ENCODE data around the gene GMEB2.
A peak's percentile ranks its signal among the peaks of the same experiment; 100 is the strongest.
"Not testable (repeated sequence)": the region's sequence is repeated elsewhere in the genome, so short reads cannot be mapped to it uniquely, and the experiment has no call there.

The GMEB2 gene

GRCh38 chr20:63657260-63657936 lies 30.5 kb upstream of the GMEB2 start:
- peak; percentile 24 for DNase-seq (ENCODE audit: low spot score)

GRCh38 chr20:63656451-63656850 lies 29.6 kb upstream of the GMEB2 start:
- DNase-seq (ENCODE audit: low spot score) = no peak

- DNase-seq (ENCODE audit: low spot score) = no peak
These were observed 28.3 kb upstream of the GMEB2 start for GRCh38 chr20:63655249-63655648.

- no peak for DNase-seq (ENCODE audit: low spot score)
These were observed 27.2 kb upstream of the GMEB2 start for GRCh38 chr20:63653974-63654668.

DNA sequence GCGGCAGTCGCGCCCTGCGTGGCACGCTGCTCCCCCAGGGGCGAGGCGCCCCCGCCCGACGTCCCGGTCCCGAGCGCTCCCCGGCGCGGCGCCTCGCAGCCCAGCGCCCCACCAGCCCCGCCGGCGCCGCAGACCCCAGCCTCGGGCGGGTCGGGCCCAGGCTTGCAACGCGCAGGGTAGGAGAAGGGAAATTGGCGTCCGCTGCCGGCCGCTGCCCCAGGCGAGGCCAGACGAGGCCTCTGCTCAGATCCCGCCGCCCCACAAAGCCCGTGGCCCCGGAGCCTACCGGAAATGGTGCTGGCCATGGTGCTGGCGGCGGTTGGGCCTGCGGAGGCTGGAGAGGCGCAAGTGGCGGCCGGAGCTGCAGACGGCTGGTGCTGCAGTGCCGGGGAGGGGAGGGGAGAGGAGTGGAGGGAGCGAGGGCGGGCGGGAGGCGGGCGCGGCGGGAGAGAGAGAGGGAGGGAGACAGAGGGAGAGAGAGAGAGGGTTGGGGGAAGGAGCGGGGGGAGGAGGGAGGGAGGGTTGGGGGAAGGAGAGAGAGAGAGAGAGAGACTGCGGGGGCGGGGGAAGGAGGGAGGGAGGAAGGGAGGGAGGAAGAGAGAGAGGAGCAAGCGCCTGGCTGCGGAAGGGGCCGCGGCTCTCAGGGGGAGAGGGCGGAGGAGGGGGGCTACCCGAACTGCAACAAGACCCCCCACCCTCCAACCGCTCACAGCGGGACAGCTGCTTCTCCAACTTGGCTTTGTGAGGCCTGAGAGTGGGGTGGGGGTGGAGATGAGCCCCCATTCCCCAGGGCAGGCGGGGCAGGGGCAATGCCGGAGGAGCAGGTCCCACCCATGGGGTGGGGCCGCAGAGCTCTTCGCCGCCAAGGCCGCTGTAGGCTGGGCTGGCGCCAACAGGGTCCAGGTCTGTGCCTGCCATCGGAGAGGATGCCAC lies 26.4 kb upstream of the GMEB2 start, which contains the start of gene STMN3:
TSS of gene STMN3 (minus strand) at position 384 of the 933 bp plus-strand sequence. CDS start at position 305, 79 bp downstream.
- DNase-seq (ENCODE audit: low spot score) = peak; percentile 84

DNA sequence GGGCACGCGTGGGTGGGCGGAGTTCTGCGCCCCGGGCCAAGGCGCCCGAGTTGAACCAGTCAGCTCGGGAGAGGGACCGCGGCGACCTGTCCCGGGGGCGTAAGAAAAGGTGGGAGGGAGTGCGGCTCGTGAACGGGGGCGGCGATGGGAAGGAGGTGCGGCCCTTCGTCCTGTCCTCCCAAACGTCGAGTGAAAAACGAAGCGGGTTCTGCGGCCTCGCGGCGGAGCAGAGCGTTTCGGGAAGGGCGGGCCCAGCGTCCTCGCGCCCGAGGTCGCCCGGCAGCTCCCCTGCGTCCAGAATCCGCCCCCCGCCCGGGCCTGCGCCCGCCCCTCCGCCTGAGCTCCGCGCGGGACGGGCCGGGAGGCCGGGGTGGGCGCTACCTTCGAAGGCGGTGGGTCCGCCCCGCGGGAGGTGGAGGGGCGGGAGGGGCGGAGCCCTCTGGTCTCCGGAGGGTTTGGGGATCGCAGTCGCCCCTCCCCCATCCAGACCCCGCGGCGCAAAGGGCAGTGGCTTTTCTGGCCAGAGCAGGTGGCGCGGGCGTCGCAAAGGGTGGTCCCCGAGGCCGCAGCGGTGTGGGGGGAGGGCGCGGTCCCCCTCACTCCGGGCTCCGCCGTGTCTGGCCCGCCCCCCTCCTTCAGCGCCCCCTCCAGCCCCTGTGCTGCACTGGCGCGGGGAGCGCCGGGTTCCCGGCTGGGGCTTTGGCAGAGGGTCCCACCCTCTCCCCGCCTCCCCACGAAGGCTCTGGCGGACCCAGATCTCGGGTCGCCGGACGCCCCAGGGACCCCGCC lies 25.5 kb upstream of the GMEB2 start:
- no peak for DNase-seq (ENCODE audit: low spot score)

- DNase-seq (ENCODE audit: low spot score) = no peak
These were observed 25.0 kb upstream of the GMEB2 start for GRCh38 chr20:63651942-63652191.

DNA sequence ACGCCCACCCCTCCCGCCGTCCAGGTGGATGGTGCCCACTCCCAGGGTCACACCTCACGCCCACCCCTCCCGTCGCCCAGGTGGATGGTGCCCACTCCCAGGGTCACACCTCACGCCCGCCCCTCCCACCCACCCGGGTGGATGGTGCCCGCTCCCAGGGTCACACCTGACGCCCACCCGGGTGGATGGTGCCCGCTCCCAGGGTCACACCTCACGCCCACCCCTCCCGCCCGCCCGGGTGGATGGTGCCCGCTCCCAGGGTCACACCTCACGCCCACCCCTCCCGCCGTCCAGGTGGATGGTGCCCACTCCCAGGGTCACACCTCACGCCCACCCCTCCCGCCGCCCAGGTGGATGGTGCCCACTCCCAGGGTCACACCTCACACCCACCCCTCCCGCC lies 23.6 kb upstream of the GMEB2 start:
- not testable (repeated sequence) for DNase-seq (ENCODE audit: low spot score)

DNA sequence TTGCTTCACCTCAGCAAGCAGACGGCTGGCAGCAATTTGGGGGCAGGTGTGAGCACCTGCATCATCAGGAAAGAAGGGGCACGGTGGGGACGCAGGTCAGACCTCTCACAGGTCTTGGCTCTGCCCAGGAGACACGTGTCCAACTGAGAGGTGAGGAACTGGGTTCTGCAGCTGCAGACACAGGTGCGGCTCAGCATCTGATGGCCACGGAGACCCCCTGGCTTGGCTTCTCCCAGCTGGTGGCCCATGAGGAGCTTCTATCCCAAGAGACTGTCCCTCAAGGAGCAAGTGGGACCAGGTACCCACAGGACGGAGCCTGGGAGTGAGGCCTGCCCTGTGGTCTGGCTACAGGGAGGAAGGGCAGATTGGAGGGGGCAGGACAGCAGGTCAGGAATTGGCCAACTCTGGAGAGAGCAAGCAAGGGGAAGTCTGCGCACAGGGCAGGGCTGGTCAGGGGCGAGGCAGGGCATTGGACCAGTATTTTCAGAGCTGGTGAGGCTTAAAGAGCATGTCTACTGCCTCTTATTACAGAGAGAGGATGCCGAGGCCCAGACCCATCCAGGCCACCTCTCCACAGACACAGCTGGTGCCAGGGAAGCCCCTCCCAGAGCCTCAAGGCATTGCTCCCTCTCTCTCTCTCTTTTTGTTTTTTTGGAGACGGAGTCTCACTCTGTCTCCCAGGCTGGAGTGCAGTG lies 22.1 kb upstream of the GMEB2 start:
- no peak for DNase-seq (ENCODE audit: low spot score)

DNA sequence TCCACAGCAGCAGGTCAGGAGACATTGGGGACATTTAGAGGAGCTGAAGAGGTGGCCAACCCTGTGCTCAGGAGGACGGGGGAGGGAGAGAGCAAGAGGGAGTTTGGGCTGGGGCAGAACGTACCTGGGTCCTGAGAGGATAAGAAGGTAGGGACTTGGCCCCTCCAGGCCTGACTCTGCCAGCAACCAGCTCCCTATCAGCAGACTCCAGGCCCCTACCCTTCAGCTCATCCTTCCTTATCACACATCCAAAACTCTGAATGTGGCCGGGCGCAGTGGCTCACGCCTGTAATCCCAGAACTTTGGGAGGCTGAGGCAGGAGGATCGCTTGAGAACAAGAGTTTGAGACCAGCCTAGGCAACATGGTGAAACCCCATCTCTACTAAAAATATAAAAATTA lies 21.3 kb upstream of the GMEB2 start:
- no peak for DNase-seq (ENCODE audit: low spot score)

DNA sequence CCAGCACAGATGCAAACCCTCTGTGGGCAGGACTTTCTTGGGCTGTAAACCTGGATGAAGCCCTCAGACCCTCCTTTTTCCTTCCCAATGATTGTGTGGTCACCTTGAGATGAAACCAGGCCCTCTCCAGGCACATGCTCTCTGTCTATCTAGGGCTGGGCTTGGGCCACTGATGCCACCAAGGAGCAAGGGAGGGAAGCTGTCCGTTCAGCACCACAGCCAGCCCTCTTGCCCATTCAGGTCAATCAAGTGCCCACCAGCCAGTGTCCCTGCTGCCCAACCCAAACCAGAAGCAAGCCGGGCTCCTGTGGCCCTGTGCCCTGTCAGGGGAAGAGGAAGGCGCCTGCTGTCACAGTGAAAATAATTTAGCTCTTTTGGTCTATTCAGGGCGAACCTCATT lies 18.3 kb upstream of the GMEB2 start:
- no peak for DNase-seq (ENCODE audit: low spot score)

DNA sequence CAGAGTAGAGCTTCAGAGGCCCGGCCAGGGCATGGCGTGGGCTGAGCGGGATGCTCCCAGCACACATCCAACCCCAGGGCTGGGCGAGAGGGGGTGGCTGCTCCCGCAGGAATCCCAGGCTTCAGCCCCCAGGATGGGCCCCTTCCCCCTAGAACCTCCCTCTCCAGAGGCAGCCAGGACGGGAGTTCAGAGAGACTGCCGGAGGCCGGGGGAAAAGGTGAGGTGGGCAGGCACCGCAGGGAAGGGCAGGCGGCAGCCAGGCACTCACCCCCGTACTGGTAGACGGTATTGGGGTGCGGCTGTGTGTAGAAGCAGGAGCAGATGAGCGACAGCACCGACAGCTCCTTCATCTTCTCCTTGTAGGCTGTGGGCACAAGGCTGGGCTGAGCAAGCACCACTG lies 17.0 kb upstream of the GMEB2 start:
- DNase-seq (ENCODE audit: low spot score) = no peak

- no peak for DNase-seq (ENCODE audit: low spot score)
These were observed 16.6 kb upstream of the GMEB2 start for GRCh38 chr20:63643499-63643898.

GRCh38 chr20:63642527-63643247 lies 15.8 kb upstream of the GMEB2 start:
- DNase-seq (ENCODE audit: low spot score) = no peak

- peak; percentile 94 for DNase-seq (ENCODE audit: low spot score)
These were observed 15.1 kb upstream of the GMEB2 start for GRCh38 chr20:63641792-63642523.

GRCh38 chr20:63641146-63641791 lies 14.4 kb upstream of the GMEB2 start:
- DNase-seq (ENCODE audit: low spot score) = peak; percentile 56

DNA sequence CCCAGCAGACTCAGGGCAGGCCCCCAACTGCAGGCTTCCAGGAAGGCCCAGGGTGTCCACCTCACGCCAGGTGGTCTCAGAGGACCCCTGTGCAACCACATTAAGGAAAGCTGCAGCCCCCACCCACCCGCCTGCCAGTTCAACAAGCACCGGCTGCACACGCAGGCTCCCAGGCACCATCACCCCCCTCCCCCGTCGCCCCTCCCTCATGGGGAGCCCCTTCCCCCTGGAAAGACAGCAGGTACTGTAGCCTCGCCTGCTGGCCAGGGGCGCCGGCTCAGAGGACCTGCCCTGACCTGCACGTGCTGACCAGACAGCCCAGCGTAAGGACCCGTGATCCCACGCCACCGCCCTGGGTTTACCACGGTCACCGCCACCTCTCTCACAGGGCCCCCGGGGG lies 13.8 kb upstream of the GMEB2 start:
- not testable (repeated sequence) for DNase-seq (ENCODE audit: low spot score)

DNA sequence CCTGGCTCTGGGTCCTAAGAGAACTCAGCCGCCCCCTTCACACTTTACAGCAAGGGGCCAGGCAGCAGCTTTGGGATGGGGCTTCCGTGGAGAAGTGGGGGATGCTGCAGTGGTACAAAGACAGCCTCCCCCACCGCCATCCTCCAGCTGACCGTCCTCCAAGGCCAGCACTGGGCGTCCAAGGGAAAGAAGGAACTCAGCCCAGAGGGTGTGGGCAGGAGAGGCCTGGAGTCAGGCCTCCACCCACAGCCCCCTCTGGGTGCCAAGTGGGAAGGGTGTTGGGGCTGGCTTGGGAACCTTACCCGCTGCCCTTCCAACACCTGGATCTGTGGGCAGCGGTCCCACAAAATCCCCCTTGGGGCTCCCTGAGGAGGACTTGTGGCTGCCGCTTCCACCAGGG lies 13.2 kb upstream of the GMEB2 start:
- DNase-seq (ENCODE audit: low spot score) = no peak

All from kidney tubule cell (primary cell).